NCI-H510A treated with DMSO at 0.1 percent for 48 hours (cell line): ENCODE results near the gene LRP8.

Experiments used
- DNase-seq: peaks from one replicate; lab custom pipeline; 2025; lab: John Stamatoyannopoulos, UW

LRP8 gene

DNA sequence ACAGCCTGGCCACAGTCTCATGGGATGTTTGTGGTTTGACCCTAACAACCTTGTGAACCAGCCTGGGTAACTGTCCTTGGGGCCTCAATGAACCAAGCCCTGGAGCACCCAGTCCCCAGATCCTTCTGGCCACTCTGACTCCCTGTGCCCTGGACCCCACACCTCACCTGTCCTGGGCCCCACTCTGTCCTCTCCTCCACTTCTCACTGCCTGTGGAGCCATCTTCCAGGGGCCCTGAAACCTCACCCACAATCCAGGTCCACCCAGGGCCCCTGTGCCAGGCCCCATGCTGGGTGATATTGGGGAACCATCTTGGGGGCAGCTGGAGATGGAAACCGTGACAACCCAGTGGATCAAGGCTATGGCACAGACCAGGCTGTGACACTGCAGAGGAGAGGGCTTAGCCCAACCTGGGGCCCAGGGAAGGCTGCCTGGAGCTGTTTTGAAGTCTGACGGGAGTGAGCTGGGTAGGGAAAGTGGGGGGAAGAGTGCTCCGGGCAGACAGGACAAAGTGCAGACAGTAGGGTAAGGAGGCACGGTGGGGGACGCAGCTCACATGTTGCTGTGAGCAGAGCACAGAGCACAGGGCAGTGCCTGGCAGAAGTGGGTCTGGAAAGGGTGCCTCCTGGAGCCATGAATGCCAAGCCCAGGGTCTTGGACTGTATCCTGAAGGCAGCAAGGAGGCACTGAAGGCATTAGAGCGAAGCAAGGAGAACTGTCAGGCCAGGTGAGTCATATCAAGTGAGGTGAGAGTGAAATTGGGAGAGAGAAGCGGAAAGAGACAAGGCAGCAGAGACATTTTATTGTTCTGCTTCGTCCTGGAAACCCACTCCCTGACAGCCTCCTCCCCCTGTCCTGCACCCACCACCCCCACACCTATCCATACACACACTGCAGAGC lies 12.1 kb upstream of the LRP8 start:
- DNase-seq: no peak

DNA sequence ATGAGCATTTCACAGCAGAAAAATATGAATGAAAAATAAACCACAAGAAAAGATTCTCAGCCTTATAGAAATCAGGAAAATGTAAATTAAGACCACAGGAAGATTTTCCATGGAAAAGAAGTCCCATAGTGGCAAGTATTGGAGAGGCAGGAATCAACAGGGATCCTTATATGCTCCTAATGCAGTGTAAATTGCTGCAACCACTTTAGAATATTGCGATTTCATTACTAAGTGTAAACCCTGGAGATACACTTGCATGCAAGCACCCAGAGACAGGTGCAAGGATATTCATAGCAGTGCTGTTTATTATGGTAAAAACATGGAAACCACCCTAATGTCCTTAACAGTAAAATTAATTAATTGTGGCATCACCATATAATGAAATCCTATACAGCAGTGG lies 10.6 kb upstream of the LRP8 start:
- DNase-seq: no peak

DNA sequence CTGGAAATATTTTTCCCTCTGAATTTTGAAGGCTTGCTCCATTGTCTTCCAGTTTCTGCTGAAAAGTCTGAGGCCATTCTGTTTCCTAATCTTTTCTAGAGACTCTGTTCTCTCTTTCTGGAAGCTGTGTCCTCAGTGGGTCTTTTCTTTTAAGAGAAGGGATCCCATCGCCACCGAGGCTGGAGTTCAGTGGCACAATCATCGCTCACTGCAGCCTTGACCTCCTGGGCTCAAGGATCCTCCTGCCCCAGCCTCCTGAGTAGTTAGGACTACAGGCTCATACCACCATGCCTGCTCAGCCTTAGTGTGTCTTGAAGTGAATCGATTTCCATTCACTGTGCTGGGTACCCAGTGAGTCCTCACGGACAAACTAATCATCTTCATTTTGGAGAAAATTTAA lies 9.6 kb upstream of the LRP8 start:
- no peak for DNase-seq

DNA sequence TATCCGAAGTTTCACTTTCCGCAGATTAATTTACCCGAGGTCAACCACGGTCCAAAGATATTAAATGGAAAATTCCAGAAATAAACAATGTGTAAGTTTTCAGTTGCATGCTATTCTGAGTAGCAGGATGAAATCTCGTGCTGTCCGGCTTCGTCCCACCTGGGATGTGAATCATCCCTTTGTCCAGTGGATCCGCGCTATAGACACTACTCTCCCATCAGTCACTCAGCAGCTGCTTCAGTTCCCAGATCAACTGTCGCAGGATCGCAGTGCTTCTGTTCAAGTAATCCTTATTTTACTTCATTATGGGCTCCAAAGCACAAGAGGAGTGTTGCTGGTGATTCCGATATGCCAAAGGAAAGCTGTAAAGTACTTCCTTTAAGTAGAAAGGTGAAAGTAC lies 8.3 kb upstream of the LRP8 start:
- no peak for DNase-seq

DNA sequence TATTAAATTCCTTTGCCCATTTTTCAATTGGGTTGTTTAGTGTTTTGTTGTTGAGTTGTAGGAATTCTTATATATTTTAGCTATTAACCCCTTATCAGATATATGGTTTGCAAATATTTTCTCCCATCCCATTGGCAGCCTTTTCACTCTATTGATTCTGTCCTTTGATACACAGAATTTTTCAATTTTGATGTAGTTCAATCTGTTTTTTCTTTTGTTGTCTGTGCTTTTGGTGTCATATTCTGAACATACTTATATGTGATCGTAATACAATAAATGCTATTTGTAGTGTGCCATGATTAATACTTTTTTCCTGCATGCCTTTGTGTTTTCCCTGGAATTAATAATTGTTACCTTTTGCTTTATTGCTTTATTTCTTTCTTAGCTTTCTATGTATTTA lies 7.8 kb upstream of the LRP8 start:
- DNase-seq: no peak

DNA sequence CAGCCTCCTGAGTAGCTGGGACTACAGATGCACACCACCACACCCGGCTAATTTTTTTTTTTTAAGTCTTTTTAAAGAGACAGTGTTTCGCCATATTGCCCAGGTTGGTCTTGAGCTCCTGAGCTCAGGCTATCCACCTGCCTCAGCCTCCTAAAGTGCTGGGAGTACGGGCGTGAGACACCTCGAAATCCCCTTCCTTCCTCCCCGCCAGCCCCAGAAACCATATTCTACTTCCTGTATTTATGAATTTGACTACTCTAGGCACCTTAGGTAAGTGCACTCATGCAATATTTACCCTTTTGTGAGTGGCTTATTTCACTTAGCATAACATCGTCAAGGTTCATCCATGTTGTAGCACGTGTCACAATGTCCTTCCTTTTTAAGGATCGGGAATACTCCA lies 6.9 kb upstream of the LRP8 start:
- no peak for DNase-seq

DNA sequence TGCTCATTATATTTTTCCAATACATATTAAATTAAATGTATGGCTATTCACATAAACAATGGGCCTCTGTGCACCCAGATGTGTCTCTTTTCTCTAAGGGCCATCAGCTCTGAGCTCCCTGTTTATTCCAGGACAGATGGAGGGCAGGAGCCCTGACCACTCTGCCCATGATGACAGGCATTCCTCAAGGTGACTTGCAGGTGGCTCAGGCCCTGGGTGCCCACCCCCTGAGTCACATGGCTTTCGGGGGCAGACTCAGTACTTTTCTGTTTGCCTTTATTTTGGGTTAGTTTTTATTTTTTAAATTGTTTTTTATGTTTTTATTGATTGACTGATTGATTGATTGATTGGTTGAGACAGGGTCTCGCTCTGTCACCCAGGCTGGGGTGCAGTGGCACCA lies 6.4 kb upstream of the LRP8 start:
- DNase-seq: no peak

DNA sequence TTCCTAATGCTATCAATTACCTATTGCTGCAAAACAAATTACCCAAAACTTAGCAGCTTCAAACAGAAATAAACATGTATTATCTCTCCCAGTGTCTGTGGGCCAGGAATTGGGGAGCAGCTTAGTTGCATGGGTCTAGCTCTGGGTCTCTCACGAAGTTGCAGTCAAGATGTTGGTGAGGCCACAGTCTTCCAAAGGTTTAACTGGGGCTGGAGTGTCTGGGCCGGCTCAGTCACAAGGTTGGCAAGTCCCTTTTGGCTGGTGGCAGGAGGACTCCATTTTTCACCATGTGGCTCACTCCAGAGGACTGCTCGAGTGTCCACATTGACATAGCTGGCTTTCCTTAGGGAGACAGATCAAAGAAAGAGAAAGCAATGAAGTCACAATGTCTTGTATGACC lies 5.0 kb upstream of the LRP8 start:
- no peak for DNase-seq

DNA sequence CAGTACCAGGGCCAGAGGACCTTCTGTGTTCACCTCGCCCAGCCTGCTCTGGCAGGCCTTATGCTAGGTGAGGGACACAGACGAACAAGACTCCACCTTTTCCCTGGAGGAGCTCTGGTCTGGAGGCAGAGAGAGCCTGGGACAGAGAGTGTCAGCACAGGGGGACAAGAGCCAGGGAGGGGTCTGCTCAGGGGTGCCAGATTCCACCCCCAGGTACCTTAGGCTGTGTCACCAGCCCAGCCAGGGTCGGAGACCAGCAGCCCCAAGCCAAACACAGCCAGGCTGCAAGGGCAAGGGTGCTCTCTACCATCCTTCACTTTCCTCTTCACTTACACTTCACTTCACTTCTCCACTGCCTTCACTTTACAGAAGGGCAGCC lies 4.3 kb upstream of the LRP8 start:
- no peak for DNase-seq

DNA sequence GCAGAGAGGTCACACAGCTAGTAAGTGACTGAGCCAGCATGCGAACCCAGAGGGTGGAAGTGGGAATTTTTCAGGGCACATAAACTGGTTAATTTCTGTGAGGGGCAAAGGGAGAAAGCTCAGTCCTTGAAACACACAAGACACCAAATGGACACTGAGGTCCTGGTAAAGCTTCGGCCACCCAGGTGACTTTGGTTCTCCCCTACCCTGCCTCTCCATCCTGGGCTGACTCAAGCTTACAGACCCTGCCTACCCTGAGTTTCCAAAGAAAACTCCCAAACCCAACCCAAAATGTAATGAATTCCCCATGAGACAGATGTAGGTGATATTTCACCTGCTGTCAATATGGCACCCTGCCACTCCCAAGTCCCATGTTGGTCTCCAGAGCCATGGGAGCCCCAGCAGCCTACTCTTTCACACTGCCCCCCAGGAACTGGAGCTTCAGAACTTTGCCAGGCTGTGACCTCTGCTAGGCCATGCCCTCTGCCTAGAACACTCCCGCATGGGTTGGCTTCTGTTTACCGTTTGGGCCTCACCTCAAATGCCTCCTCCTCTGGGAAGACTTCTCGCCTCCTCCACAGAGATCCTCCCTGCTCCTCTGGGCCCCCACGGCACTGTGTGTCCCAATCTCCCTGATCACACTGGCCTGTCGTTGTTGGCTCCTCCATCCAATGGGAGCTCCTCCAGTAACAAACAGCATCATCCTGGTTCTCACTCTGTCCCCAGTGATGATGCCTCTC lies 3.7 kb upstream of the LRP8 start:
- DNase-seq: no peak

DNA sequence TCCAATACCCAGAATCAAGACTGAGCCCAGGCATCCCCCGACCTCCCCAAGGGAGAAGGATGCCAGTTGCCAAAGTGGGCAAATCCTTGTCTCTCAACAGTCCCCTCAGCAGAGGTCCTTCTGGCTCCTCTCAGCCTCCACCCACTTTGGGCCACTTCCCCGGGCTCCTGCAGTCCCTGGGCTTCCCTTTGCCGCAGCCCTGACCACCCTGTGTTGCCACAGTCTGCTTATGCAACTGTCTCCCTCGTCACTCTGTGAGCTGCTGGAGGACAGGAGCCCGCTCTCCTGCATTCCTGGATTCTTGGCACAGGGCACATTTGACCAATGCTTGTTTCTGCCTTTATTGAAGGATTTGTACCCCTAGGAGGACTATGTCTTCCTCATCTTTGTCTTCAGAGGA lies 2.9 kb upstream of the LRP8 start:
- DNase-seq: no peak

DNA sequence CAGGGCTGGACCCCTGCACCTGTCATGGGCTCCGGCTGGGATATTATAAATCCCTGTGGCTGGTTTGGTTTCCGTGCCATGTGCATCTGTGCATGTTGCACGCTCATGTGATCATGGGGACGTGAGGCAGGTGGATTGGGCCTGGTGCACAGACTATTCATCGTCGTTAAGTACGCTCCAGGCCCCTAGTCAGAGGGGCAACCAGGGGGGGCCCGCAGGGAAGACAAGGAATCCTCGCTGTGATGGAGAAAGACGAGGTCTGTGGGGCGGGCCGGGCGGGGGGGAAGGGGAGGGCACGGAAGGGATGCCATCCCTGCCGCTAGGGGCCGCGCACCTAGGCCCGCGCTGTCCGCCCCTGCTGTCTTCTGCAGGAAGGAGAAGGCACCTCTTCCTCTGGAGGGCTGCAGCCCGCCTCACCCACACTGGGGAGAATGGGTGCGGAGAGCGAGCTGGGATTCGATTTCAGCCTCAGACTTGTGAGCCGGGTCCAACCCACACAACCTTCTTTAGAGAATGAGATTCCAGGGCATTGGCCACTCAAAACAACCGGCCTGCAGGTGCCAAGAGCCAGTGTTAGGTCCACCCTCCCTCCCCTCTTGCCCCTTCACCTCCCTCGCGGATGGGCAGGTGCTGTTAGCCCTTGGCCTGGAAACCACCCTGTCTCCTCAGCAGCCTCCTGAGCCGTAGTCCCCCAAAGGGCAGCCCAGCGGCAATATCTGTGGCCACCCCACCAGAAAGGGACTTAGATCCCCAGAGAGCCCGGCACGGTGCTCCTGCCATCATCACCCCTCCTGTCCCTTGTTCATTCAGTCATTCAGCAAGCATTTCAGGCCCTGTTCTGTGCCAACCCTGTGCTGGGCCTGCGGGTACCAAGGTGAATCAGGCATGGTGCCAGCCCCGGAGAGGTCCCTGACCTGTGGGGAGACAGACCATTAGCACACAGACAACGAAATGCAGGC lies 950 bp upstream of the LRP8 start:
- peak; percentile 53 for DNase-seq

DNA sequence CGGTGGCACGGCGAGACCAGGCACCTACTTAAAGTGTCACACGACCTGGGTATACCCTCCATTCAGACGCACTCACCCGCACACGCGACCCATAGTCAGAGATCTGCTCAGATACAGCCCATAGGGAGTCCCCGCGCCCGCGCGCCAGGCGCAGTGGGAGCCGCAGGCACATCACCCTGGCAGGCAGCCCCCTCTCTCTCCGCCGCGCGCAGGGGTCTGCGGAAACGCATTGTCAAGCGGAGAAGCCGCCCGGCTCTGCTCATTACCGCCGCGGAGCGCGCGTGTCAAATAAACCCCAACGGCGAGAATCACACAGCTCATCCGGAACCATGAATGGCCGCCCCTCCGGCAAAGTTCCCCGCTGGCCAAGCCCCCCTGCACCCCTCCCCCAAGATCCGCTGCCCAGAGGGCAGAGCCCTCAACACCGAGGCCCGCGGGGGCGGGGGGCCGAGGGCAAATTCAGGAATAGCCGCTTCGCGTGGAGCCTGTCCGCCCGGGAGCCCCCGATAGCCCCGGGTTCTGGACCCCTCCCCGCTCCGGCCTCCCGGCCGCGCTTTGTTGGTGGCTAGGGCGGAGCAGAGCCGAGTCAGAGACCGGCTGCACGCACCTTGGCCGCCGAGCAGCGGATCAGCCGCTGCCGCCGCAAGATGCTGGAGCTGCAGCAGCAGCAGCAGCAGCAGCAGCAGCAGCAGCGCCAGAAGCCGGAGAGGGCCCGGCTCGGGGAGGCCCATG lies 522 bp downstream of the LRP8 start:
- no peak for DNase-seq

DNA sequence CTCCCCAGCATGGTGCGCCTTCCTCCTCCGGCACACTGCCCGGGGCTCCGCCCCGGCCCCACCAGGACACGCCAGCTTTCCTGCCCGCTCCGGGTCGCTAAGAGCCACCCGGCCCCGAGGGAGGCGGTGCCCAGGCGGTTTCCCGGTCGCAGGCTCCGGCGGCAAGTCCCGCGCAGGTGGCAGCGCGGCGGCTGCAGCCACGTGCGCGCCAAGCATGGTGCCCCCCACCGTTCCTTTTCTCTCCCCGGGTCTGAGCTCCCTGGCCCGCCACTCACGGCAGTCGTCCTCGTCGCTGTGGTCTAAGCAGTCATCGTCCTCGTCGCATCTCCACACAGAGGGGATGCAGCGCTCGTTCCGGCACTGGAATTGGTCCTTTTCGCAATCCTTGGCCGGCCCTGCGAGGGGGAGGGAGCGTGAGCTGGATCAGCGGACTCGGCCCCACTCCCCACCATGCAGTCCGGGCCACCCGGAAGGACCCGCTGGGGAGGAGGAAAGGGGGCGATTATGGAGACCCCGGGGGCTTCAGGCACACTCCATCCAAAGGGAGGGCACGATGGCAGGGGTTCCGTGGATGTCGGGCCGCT lies 1.2 kb downstream of the LRP8 start:
- peak; percentile 85 for DNase-seq

DNA sequence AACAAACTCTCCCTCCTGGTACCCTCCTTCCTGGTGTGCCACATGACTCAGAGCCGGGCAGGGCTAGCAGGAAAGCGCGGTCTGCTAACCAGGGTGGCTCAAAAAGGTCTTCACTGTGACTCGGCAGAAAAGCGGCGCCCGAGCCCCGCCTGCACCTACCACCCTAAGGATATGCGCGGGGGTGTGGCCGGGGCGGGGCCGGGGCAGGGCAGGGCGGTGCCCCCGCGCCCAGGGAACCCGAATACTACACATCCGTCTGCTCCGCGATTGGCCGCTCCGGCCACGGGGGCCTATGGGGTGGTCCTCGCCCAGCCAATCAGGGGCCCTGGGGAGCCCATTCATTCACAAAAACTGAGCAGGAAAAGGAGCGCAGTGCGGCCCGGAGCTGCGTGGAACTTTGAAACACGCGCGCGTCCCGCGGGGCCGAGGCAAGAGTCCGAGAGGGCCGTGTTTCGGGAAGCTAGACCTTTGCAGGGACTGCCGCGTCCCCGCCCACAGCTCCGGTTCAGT lies 1.7 kb downstream of the LRP8 start:
- peak; percentile 87 for DNase-seq

DNA sequence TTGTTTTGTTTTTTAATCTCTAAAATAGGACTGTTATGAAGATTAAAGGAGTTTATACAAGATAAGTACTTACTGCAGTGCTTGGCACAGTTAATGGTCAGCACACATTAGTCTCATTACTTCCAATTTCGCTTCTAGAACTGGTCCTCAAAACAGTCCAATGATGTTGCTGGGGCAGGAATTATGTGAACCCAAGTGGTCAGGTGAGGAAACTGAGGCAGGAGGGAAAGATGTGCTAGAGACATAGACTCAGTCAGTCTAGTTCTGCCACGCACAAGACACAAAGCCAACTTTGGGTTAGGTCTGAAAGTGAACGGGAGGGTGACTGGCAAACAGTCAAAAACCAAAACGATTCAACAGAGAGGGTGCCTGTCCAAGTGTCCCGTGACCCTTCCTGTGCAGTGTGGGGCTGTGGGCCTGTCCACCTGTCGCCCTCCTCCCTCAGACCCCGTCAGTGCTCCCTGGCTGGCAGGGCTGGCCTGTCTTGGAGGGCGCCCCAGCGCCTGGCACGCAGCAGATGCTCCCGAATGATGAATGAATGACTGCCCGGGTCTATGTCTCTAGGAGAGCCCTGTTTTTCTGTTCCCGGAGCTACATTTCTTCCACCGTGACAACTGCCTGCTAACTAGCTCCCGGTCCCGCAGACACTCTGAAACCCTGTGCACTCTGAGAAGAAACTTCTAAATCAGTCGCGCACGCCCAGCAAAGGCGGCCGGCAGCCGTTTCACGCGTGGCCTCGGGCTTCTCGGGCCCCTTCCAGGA lies 2.4 kb downstream of the LRP8 start:
- DNase-seq: no peak

DNA sequence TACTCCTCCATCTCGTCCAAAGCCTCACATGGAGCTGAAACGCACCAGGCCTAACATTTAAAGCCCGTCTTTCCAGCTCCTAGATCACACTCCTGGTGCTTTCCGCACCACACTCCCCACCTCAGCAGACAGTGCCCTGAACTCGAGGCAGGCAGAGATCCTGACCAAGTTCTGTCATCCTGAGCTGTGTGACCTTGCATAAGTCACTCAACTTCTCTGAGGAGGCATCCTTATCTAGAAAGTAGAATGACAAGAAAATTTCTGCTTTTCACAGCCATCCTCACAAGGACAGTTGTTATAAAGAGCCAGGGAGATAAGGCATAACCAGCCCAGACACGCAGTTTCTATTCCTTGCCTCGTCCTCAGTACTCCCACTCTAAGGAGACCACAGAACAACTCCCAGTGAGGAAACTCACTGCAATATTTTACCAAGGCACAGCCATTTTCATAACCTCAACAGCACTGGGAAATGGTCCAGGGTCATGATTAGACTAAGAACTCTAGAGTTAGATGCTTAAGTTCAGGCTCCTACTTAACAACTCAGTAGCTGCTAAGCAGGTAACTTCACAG lies 3.1 kb downstream of the LRP8 start:
- DNase-seq: no peak

DNA sequence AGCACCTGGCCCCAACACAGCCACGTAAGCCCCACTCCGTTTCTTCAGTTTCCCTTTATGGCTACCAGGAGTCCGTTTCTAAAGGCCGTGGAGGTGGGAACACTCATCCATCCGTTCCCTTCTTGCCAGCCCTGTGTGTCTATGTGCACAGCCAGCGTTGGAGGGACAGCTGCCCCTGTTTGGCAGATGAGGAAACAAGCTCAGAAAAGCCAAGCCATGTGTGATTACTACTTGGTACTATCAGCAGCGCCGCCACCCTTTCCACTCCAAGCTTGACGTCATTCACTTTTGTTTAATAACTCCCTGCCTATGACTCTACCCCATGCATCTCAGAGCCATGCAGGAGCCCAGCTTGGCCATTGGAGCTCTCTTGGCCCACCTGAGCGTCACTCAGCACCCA lies 3.5 kb downstream of the LRP8 start:
- no peak for DNase-seq

DNA sequence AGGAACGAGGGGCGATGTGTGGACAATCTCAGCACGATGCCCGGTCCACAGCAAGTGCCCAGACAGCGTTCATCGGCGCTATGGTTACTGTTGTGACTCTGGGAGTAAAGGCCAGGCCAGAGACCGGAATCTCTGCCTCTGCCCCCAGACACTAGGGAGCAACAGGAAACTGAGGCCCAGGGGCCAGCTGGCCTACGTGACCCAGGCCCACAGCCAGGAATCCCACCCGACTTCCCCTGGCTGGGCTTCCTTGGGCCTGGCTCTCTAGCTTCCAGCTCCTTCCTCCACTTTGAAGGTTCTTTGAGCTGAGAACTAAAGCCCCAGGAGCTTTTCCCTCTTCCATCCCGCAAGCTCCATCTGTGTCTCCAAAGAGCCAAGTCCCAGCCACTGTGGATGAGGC lies 4.6 kb downstream of the LRP8 start:
- no peak for DNase-seq
